Measurements from ENCODE around the gene TRIM36. TPM values are rescaled to one million over a fixed set of nuclear protein-coding genes. Genes with fewer than 3 reads are reported as not detected.

TRIM36 gene
- total RNA-seq, 1 donor from 2014 or later, result 9.4 TPM

- no peaks in the 10 kb centered on the region for H3K36me3 Mint-ChIP-seq (ENCODE audit: low read depth)
- H3K27ac Mint-ChIP-seq (ENCODE audit: unreplicated experiment), result no peak overlapping the region
- no peak overlapping the region for H3K4me3 Mint-ChIP-seq (ENCODE audit: unreplicated experiment)
- peaks cover 12% of the 10 kb centered on the region for H3K27me3 Mint-ChIP-seq (ENCODE audit: low read depth)
- H3K9me3 Mint-ChIP-seq (ENCODE audit: low read depth), result no peaks in the 10 kb centered on the region
- no peaks in the 10 kb centered on the region for H3K4me1 Mint-ChIP-seq (ENCODE audit: low read depth)
- TF ChIP-seq, protein P1, sequence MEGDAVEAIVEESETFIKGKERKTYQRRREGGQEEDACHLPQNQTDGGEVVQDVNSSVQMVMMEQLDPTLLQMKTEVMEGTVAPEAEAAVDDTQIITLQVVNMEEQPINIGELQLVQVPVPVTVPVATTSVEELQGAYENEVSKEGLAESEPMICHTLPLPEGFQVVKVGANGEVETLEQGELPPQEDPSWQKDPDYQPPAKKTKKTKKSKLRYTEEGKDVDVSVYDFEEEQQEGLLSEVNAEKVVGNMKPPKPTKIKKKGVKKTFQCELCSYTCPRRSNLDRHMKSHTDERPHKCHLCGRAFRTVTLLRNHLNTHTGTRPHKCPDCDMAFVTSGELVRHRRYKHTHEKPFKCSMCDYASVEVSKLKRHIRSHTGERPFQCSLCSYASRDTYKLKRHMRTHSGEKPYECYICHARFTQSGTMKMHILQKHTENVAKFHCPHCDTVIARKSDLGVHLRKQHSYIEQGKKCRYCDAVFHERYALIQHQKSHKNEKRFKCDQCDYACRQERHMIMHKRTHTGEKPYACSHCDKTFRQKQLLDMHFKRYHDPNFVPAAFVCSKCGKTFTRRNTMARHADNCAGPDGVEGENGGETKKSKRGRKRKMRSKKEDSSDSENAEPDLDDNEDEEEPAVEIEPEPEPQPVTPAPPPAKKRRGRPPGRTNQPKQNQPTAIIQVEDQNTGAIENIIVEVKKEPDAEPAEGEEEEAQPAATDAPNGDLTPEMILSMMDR (IDR thresholded peaks at IDR 0.05), result no peak
- no peak for DNase-seq (ENCODE audit: low spot score)
Measured at GRCh38 chr5:115079924-115080623, 89.6 kb downstream of the TRIM36 start.

Other genes starting within 250 kb of the TRIM36 start
- gene PGGT1B, start 93.0 kb upstream of the TRIM36 start, total RNA-seq, result 35.6 to 46.2 TPM (median 38.2 TPM) in 3 replicates
- 6.6 to 10.1 TPM (median 9.2 TPM) in 3 replicates for gene CCDC112, start 126.7 kb upstream of the TRIM36 start, total RNA-seq

All from chondrocyte (in vitro differentiated cells).